ENCODE measurements around the gene BMPR1B.
A peak's percentile ranks its signal among the peaks of the same experiment; 100 is the strongest.
"Not testable (repeated sequence)": the region's sequence is repeated elsewhere in the genome, so short reads cannot be mapped to it uniquely, and the experiment has no call there.

The BMPR1B gene

GRCh38 chr4:95091272-95091671 lies 333.5 kb downstream of the BMPR1B start:
- DNase-seq (ENCODE audit: low spot score) = no peak

- no peak for DNase-seq (ENCODE audit: low spot score)
Measured at GRCh38 chr4:95092766-95093165, 335.0 kb downstream of the BMPR1B start.

GRCh38 chr4:95093460-95093859 lies 335.7 kb downstream of the BMPR1B start:
- no peak for DNase-seq (ENCODE audit: low spot score)

GRCh38 chr4:95093936-95094929 lies 336.5 kb downstream of the BMPR1B start:
- no peak for DNase-seq (ENCODE audit: low spot score)

GRCh38 chr4:95095348-95095974 lies 337.7 kb downstream of the BMPR1B start:
- DNase-seq (ENCODE audit: low spot score) = peak; percentile 17

- DNase-seq (ENCODE audit: low spot score) = no peak
Measured at GRCh38 chr4:95102162-95102790, 344.5 kb downstream of the BMPR1B start.

- DNase-seq (ENCODE audit: low spot score) = no peak
Measured at GRCh38 chr4:95105112-95105511, 347.4 kb downstream of the BMPR1B start.

- no peak for DNase-seq (ENCODE audit: low spot score)
Measured at GRCh38 chr4:95105983-95106382, 348.2 kb downstream of the BMPR1B start.

GRCh38 chr4:95106408-95106928 lies 348.7 kb downstream of the BMPR1B start:
- no peak for DNase-seq (ENCODE audit: low spot score)

- DNase-seq (ENCODE audit: low spot score) = no peak
Measured at GRCh38 chr4:95107004-95107403, 349.2 kb downstream of the BMPR1B start.

- peak; percentile 79 for DNase-seq (ENCODE audit: low spot score)
Measured at GRCh38 chr4:95107635-95108034, 349.9 kb downstream of the BMPR1B start.

- no peak for DNase-seq (ENCODE audit: low spot score)
Measured at GRCh38 chr4:95108883-95109421, 351.2 kb downstream of the BMPR1B start.

- DNase-seq (ENCODE audit: low spot score) = no peak
Measured at GRCh38 chr4:95114521-95114920, 356.8 kb downstream of the BMPR1B start.

GRCh38 chr4:95118497-95118896 lies 360.7 kb downstream of the BMPR1B start:
- DNase-seq (ENCODE audit: low spot score) = no peak

GRCh38 chr4:95120456-95120855 lies 362.7 kb downstream of the BMPR1B start:
- DNase-seq (ENCODE audit: low spot score) = no peak

- DNase-seq (ENCODE audit: low spot score) = no peak
Measured at GRCh38 chr4:95122001-95122400, 364.2 kb downstream of the BMPR1B start.

GRCh38 chr4:95124906-95125504 lies 367.2 kb downstream of the BMPR1B start:
- peak; percentile 71 for DNase-seq (ENCODE audit: low spot score)

GRCh38 chr4:95129031-95129430 lies 371.3 kb downstream of the BMPR1B start:
- no peak for DNase-seq (ENCODE audit: low spot score)

- DNase-seq (ENCODE audit: low spot score) = peak; percentile 85
Measured at GRCh38 chr4:95129821-95130311, 372.1 kb downstream of the BMPR1B start.

- DNase-seq (ENCODE audit: low spot score) = not testable (repeated sequence)
Measured at GRCh38 chr4:95134016-95134415, 376.3 kb downstream of the BMPR1B start.

GRCh38 chr4:95139424-95139823 lies 381.7 kb downstream of the BMPR1B start:
- DNase-seq (ENCODE audit: low spot score) = not testable (repeated sequence)

- no peak for DNase-seq (ENCODE audit: low spot score)
Measured at GRCh38 chr4:95141361-95141760, 383.6 kb downstream of the BMPR1B start.
